ENCODE measurements around the gene HECTD1.

GRCh38 chr14:31188744-31189143 is 18.8 kb downstream of the HECTD1 start:
- TF ChIP-seq, protein P1, sequence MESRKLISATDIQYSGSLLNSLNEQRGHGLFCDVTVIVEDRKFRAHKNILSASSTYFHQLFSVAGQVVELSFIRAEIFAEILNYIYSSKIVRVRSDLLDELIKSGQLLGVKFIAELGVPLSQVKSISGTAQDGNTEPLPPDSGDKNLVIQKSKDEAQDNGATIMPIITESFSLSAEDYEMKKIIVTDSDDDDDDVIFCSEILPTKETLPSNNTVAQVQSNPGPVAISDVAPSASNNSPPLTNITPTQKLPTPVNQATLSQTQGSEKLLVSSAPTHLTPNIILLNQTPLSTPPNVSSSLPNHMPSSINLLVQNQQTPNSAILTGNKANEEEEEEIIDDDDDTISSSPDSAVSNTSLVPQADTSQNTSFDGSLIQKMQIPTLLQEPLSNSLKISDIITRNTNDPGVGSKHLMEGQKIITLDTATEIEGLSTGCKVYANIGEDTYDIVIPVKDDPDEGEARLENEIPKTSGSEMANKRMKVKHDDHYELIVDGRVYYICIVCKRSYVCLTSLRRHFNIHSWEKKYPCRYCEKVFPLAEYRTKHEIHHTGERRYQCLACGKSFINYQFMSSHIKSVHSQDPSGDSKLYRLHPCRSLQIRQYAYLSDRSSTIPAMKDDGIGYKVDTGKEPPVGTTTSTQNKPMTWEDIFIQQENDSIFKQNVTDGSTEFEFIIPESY (CRISPR knock-in tag; IDR thresholded peaks at IDR 0.05), result no peak
- TF ChIP-seq, protein P2, sequence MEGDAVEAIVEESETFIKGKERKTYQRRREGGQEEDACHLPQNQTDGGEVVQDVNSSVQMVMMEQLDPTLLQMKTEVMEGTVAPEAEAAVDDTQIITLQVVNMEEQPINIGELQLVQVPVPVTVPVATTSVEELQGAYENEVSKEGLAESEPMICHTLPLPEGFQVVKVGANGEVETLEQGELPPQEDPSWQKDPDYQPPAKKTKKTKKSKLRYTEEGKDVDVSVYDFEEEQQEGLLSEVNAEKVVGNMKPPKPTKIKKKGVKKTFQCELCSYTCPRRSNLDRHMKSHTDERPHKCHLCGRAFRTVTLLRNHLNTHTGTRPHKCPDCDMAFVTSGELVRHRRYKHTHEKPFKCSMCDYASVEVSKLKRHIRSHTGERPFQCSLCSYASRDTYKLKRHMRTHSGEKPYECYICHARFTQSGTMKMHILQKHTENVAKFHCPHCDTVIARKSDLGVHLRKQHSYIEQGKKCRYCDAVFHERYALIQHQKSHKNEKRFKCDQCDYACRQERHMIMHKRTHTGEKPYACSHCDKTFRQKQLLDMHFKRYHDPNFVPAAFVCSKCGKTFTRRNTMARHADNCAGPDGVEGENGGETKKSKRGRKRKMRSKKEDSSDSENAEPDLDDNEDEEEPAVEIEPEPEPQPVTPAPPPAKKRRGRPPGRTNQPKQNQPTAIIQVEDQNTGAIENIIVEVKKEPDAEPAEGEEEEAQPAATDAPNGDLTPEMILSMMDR (IDR thresholded peaks at IDR 0.05 in 2 of 3, conservative IDR thresholded peaks at IDR 0.05 in 1 of 3; ENCODE audit: insufficient read depth in 2 of 3, low read depth in 1 of 3, low read length in 3 of 3), result no peak
- no peak for TF ChIP-seq HNRNPUL1 (IDR thresholded peaks at IDR 0.05; ENCODE audit: low read length)
- TF ChIP-seq COPS2 (conservative IDR thresholded peaks at IDR 0.05), result no peak
- TF ChIP-seq TBP (optimal IDR thresholded peaks at IDR 0.05; ENCODE audit: low read depth, low read length), result no peak
- no peak for TF ChIP-seq SREBF1 (IDR thresholded peaks at IDR 0.05; ENCODE audit: borderline replicate concordance, low read depth, low read length)
- TF ChIP-seq POLR2A (conservative IDR thresholded peaks at IDR 0.05), result no peak
- no peak for TF ChIP-seq CHD1 (IDR thresholded peaks at IDR 0.05; ENCODE audit: low read length)
- TF ChIP-seq CBX3 (IDR thresholded peaks at IDR 0.05; ENCODE audit: borderline replicate concordance in 1 of 2, low read length in 2 of 2), result no peak

Data from K562 (cell line).